K562 (cell line): Measurements from ENCODE around the gene OR4D9.

Experiments
- BRCA1 ChIP-seq, 2 experiments: fragments of 450-650 bp in 1 of 2; sonication (generic) in 1 of 2; formaldehyde crosslinking in 1 of 2; IDR thresholded peaks; 2 replicates each; pipeline versions ENCODE4 v1.5.0 to v1.6.1; 2017 to 2020; ENCODE audit warnings: mild to moderate bottlenecking in 1 of 2, missing genetic modification reagents in 1 of 2
- TAF1 ChIP-seq: IDR thresholded peaks from 2 replicates; pipeline ENCODE4 v1.6.1; 2011; ENCODE audit warnings: mild to moderate bottlenecking, low read length, moderate library complexity; ENCODE audit not compliant: insufficient read depth, control insufficient read depth, severe bottlenecking; ENCODE audit errors: extremely low read depth
- ZNF77 ChIP-seq: fragments of 250-450 bp; sonication (Bioruptor Pico); IDR thresholded peaks from 2 replicates; pipeline ENCODE4 v1.5.0; 2020
- TF ChIP-seq, protein P1 (sequence below), 3 experiments: IDR thresholded peaks in 2 of 3; conservative IDR thresholded peaks in 1 of 3; 2 replicates each; pipeline ENCODE4 v1.5.1; 2011 to 2012; ENCODE audit warnings: low read length in 3 of 3, mild to moderate bottlenecking in 3 of 3, control low read depth in 2 of 3, improper control_type of control experiment in 1 of 3, inconsistent platforms in 1 of 3, low read depth in 1 of 3, mixed read lengths in 1 of 3, moderate library complexity in 1 of 3; ENCODE audit not compliant: insufficient read depth in 2 of 3

DNA sequence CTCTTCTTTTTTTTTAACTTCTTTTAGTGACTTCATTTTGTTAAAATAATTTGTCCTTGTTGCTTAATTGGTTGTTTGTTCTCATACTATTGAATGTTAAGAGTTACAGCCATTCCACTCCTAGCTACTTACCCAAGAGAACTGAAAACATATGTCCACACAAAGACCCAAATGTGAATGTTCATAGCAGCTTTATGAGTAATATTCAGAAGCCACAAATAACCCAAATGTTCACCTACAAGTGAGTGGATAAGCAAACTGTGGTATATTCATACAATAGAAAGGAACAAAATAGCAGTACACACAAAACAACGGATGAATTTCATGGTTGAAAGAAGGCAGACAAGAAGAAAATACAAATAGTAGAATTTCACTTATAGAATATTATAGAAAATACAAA lies 9.4 kb upstream of the OR4D9 start:
- no peak for TF ChIP-seq BRCA1 (IDR thresholded peaks at IDR 0.05)
- TF ChIP-seq BRCA1 (CRISPR knock-in tag; IDR thresholded peaks at IDR 0.05) = no peak
- TF ChIP-seq ZNF77 = no peak
- TF ChIP-seq, protein P1, sequence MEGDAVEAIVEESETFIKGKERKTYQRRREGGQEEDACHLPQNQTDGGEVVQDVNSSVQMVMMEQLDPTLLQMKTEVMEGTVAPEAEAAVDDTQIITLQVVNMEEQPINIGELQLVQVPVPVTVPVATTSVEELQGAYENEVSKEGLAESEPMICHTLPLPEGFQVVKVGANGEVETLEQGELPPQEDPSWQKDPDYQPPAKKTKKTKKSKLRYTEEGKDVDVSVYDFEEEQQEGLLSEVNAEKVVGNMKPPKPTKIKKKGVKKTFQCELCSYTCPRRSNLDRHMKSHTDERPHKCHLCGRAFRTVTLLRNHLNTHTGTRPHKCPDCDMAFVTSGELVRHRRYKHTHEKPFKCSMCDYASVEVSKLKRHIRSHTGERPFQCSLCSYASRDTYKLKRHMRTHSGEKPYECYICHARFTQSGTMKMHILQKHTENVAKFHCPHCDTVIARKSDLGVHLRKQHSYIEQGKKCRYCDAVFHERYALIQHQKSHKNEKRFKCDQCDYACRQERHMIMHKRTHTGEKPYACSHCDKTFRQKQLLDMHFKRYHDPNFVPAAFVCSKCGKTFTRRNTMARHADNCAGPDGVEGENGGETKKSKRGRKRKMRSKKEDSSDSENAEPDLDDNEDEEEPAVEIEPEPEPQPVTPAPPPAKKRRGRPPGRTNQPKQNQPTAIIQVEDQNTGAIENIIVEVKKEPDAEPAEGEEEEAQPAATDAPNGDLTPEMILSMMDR (IDR thresholded peaks at IDR 0.05 in 2 of 3, conservative IDR thresholded peaks at IDR 0.05 in 1 of 3; ENCODE audit: insufficient read depth in 2 of 3, low read depth in 1 of 3, low read length in 3 of 3) = no peak
- no peak for TF ChIP-seq TAF1
